Right atrium auricular region (tissue), 2 donors: Measurements from ENCODE around the gene ZNF92. TPM values are rescaled to one million over a fixed set of nuclear protein-coding genes. Genes with fewer than 3 reads are reported as not detected.
"Not testable (repeated sequence)": the region's sequence is repeated elsewhere in the genome, so short reads cannot be mapped to it uniquely, and the experiment has no call there.

Experiments
- DNase-seq: peaks from one replicate; pipeline ENCODE4 v3.0.0-alpha.2; 2019; ENCODE audit warnings: low spot score
- H3K27ac ChIP-seq, 2 donors: fragments of 200-600 bp; sonication (generic); 1 replicate in 1 of 2; 2 replicates in 1 of 2; pipeline ENCODE4 v1.5.1; 2016 to 2019
- H3K27me3 ChIP-seq, 2 donors: fragments of 200-600 bp; sonication (generic); one replicate each; pipeline versions ENCODE4 v1.5.1 to v1.6.0; 2017 to 2019
- H3K36me3 ChIP-seq: fragments of 200-600 bp; sonication (generic); one replicate; pipeline ENCODE4 v1.5.1; 2016
- H3K4me1 ChIP-seq, 2 donors: fragments of 200-600 bp; sonication (generic); one replicate each; pipeline versions ENCODE4 v1.5.1 to v1.6.0; 2017 to 2019
- H3K4me3 ChIP-seq, 2 donors: fragments of 200-600 bp; sonication (generic); 1 replicate in 1 of 2; 2 replicates in 1 of 2; pipeline ENCODE4 v1.5.1; 2017 to 2019; ENCODE audit warnings: mild to moderate bottlenecking in 1 of 2, moderate library complexity in 1 of 2
- H3K9me3 ChIP-seq, 2 donors: fragments of 200-600 bp; sonication (generic); one replicate each; pipeline ENCODE4 v1.5.1; 2019
- total RNA-seq, 2 donors: library from RNA; depleted of rRNA; stranded (reverse); fragments of >200 nt; gene quantifications; one replicate each; pipeline ENCODE4 v1.1.0, GENCODE V29; 2016
- TF ChIP-seq, protein P1 (sequence below), 2 donors: fragments of 200-600 bp; sonication (generic); IDR thresholded peaks; one replicate each; pipeline ENCODE4 v1.5.1; 2019; ENCODE audit warnings: antibody characterized with exemption in 2 of 2

Gene ZNF92
- total RNA-seq, 2 donors from 2014 or later = 2.5 to 5.5 TPM

GRCh38 chr7:65387891-65388290 lies 14.2 kb downstream of the ZNF92 start:
- no peak overlapping the region for H3K27ac ChIP-seq

GRCh38 chr7:65390588-65390987 lies 16.9 kb downstream of the ZNF92 start:
- TF ChIP-seq, protein P1, sequence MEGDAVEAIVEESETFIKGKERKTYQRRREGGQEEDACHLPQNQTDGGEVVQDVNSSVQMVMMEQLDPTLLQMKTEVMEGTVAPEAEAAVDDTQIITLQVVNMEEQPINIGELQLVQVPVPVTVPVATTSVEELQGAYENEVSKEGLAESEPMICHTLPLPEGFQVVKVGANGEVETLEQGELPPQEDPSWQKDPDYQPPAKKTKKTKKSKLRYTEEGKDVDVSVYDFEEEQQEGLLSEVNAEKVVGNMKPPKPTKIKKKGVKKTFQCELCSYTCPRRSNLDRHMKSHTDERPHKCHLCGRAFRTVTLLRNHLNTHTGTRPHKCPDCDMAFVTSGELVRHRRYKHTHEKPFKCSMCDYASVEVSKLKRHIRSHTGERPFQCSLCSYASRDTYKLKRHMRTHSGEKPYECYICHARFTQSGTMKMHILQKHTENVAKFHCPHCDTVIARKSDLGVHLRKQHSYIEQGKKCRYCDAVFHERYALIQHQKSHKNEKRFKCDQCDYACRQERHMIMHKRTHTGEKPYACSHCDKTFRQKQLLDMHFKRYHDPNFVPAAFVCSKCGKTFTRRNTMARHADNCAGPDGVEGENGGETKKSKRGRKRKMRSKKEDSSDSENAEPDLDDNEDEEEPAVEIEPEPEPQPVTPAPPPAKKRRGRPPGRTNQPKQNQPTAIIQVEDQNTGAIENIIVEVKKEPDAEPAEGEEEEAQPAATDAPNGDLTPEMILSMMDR (IDR thresholded peaks at IDR 0.05) = no peak

More at GRCh38 chr7:65387891-65388290, 14.2 kb downstream of the ZNF92 start:
- no peaks in the 10 kb centered on the region for H3K27me3 ChIP-seq
- TF ChIP-seq, protein P1 (IDR thresholded peaks at IDR 0.05) = no peak
- H3K9me3 ChIP-seq = no peaks in the 10 kb centered on the region
- no peak overlapping the region for H3K4me3 ChIP-seq
- peaks cover 12% of the 10 kb centered on the region for H3K36me3 ChIP-seq
- DNase-seq = no peak
- H3K4me1 ChIP-seq = peaks cover 0 to 5% of the 10 kb centered on the region in 2 donors

DNA sequence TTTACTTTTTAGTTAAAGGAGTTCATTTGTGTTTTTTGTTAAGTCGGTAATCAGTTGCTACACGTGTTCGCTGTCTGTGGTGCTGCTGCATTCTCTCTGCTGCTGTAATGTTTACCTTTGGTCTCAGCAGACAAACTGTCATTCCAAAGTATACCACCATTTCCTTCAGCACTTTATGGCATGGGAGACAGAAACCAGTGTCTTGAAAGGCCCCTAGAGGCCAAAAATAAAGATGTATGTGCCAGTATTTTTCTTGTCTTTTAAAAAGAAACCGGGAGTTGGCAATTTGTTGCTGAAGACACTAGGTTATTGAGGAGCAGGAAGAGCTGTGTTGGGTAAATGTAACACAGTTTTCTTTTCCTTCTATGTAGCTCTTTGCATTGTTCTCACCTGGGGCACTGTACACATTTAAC lies 24.1 kb downstream of the ZNF92 start:
- Histone ChIP-seq H3K36me3 (peaks cover 20% of the 10 kb centered on the region), H3K27ac (no peak overlapping the region), H3K27me3 (no peaks in the 10 kb centered on the region), H3K4me3 (no peak overlapping the region), H3K9me3 (peaks cover 0 to 2% of the 10 kb centered on the region in 2 donors), H3K4me1 (no peaks in the 10 kb centered on the region)
- TF ChIP-seq, protein P1 (IDR thresholded peaks at IDR 0.05) = no peak
- no peak for DNase-seq

More at GRCh38 chr7:65390588-65390987, 16.9 kb downstream of the ZNF92 start:
- no peaks in the 10 kb centered on the region for H3K27me3 ChIP-seq
- no peak overlapping the region for H3K27ac ChIP-seq
- H3K9me3 ChIP-seq = no peaks in the 10 kb centered on the region
- H3K4me1 ChIP-seq = no peaks in the 10 kb centered on the region
- DNase-seq = no peak
- peaks cover 12% of the 10 kb centered on the region for H3K36me3 ChIP-seq
- no peak overlapping the region for H3K4me3 ChIP-seq

DNA sequence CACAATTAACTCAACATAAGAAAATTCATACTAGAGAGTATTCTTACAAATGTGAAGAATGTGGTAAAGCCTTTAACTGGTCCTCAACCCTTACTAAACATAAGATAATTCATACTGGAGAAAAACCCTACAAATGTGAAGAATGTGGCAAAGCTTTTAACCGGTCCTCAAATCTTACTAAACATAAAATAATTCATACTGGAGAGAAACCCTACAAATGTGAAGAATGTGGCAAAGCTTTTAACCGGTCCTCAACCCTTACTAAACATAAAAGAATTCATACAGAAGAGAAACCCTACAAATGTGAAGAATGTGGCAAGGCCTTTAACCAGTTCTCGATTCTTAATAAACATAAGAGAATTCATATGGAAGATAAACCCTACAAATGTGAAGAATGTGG lies 25.0 kb downstream of the ZNF92 start:
- not testable (repeated sequence) for H3K27ac ChIP-seq, DNase-seq, H3K27me3 ChIP-seq, H3K4me1 ChIP-seq, H3K4me3 ChIP-seq
- Histone ChIP-seq H3K36me3 (peaks cover 20% of the 10 kb centered on the region), H3K9me3 (peaks cover 0 to 11% of the 10 kb centered on the region in 2 donors)

- peaks cover 0 to 16% of the 10 kb centered on the region in 2 donors for H3K9me3 ChIP-seq
- H3K4me3 ChIP-seq, H3K4me1 ChIP-seq, H3K27me3 ChIP-seq, DNase-seq, H3K27ac ChIP-seq: not testable (repeated sequence)
- peaks cover 20% of the 10 kb centered on the region for H3K36me3 ChIP-seq
Observed at GRCh38 chr7:65399101-65399500, 25.4 kb downstream of the ZNF92 start.

GRCh38 chr7:65404020-65404419 lies 30.4 kb downstream of the ZNF92 start:
- no peak overlapping the region for H3K4me3 ChIP-seq
- H3K27ac ChIP-seq = no peak overlapping the region
- peaks cover 10% of the 10 kb centered on the region for H3K36me3 ChIP-seq
- no peaks in the 10 kb centered on the region for H3K27me3 ChIP-seq
- TF ChIP-seq, protein P1 (IDR thresholded peaks at IDR 0.05) = no peak
- H3K9me3 ChIP-seq = peaks cover 0 to 32% of the 10 kb centered on the region in 2 donors
- no peaks in the 10 kb centered on the region for H3K4me1 ChIP-seq
- no peak for DNase-seq

- not testable (repeated sequence) for H3K36me3 ChIP-seq, H3K27me3 ChIP-seq, DNase-seq, H3K4me1 ChIP-seq, H3K27ac ChIP-seq, H3K4me3 ChIP-seq
- peaks cover 0 to 32% of the 10 kb centered on the region in 2 donors for H3K9me3 ChIP-seq
Observed at GRCh38 chr7:65406706-65407105, 33.1 kb downstream of the ZNF92 start.
